Measurements from ENCODE around the gene HES7. TPM values are rescaled to one million over a fixed set of nuclear protein-coding genes. Genes with fewer than 3 reads are reported as not detected.
A peak's percentile ranks its signal among the peaks of the same experiment; 100 is the strongest.

HES7 gene
- total and polyA plus RNA-seq, 9 of the 15 experiments (the other 6 are each of a cell fraction or from before 2014, with no cell fraction given): 0.03 to 1.7 (median 0.14) TPM; not detected in 1

DNA sequence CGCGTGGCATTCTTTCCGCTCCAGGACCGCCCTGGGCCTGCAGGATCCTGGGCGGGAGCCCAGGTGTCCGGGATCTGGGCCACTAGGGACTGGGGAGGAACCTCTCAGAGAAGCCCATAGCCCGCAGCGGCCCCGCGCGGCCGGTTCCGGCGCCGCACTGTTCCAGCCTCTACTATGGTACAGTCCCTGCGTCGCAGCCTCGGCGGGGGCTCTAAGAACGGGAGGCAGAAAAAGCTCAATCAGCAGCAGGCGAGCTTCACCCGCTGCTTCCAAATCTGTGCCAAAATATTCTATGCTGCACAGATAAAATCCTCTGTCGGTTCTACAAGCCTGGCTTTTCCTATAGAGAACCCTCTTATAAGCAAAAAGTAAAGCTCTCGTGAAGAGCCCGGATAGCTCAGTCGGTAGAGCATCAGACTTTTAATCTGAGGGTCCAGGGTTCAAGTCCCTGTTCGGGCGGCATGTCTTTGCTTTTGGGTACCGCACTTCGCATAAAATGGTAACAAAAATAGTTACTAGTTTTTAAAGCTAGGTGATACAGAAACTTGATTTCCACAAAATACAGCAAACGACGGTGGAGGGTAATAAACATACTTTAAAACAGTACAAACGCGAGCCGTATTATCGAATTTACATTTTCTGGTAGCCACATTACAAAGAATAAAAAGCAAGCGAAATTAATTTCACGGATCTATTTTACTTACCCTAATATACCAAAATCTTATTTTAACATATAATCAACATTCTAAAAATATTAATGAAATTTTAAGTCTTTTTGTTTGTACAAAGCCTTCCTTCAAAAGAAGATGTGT, 4.9 kb downstream of the HES7 start (continued):
- TF ChIP-seq, protein P1, sequence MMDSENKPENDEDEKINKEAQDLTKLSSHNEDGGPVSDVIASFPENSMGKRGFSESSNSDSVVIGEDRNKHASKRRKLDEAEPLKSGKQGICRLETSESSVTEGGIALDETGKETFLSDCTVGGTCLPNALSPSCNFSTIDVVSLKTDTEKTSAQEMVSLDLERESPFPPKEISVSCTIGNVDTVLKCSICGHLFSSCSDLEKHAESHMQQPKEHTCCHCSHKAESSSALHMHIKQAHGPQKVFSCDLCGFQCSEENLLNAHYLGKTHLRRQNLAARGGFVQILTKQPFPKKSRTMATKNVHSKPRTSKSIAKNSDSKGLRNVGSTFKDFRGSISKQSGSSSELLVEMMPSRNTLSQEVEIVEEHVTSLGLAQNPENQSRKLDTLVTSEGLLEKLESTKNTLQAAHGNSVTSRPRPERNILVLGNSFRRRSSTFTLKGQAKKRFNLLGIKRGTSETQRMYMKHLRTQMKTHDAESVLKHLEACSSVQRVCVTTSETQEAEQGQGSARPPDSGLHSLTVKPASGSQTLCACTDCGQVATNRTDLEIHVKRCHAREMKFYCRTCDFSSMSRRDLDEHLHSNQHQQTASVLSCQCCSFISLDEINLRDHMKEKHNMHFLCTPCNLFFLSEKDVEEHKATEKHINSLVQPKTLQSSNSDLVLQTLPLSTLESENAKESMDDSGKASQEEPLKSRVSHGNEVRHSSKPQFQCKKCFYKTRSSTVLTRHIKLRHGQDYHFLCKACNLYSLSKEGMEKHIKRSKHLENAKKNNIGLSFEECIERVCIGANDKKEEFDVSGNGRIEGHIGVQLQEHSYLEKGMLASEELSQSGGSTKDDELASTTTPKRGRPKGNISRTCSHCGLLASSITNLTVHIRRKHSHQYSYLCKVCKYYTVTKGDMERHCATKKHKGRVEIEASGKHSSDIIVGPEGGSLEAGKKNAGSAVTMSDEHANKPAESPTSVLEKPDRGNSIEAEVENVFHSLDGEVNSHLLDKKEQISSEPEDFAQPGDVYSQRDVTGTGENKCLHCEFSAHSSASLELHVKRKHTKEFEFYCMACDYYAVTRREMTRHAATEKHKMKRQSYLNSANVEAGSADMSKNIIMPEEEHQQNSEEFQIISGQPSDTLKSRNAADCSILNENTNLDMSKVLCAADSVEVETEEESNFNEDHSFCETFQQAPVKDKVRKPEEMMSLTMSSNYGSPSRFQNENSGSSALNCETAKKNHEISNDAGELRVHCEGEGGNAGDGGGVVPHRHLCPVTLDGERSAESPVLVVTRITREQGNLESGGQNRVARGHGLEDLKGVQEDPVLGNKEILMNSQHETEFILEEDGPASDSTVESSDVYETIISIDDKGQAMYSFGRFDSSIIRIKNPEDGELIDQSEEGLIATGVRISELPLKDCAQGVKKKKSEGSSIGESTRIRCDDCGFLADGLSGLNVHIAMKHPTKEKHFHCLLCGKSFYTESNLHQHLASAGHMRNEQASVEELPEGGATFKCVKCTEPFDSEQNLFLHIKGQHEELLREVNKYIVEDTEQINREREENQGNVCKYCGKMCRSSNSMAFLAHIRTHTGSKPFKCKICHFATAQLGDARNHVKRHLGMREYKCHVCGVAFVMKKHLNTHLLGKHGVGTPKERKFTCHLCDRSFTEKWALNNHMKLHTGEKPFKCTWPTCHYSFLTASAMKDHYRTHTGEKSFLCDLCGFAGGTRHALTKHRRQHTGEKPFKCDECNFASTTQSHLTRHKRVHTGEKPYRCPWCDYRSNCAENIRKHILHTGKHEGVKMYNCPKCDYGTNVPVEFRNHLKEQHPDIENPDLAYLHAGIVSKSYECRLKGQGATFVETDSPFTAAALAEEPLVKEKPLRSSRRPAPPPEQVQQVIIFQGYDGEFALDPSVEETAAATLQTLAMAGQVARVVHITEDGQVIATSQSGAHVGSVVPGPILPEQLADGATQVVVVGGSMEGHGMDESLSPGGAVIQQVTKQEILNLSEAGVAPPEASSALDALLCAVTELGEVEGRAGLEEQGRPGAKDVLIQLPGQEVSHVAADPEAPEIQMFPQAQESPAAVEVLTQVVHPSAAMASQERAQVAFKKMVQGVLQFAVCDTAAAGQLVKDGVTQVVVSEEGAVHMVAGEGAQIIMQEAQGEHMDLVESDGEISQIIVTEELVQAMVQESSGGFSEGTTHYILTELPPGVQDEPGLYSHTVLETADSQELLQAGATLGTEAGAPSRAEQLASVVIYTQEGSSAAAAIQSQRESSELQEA (IDR thresholded peaks at IDR 0.05; ENCODE audit: low read depth): peak; percentile 58; the same call in 1 of the 2 replicates
- TF ChIP-seq SREBF1 (IDR thresholded peaks at IDR 0.05; ENCODE audit: borderline replicate concordance, low read depth, low read length) (no peak), ZNF146 (CRISPR knock-in tag; IDR thresholded peaks at IDR 0.05; ENCODE audit: unreplicated experiment) (no peak), MAFF (IDR thresholded peaks at IDR 0.05; ENCODE audit: low read length) (no peak), GATAD2B (IDR thresholded peaks at IDR 0.05; ENCODE audit: borderline replicate concordance) (peak; percentile 46; the same call in 1 of the 2 replicates), TEAD4 (IDR thresholded peaks at IDR 0.05; ENCODE audit: low read length) (peak; percentile 73), TEAD4 (CRISPR knock-in tag; IDR thresholded peaks at IDR 0.05; ENCODE audit: borderline replicate concordance) (no peak), GTF2E2 (tag; IDR thresholded peaks at IDR 0.05) (no peak), BDP1 (IDR thresholded peaks at IDR 0.05; ENCODE audit: insufficient read depth, insufficient read length) (peak; percentile 74), ZNF668 (CRISPR knock-in tag; IDR thresholded peaks at IDR 0.05) (0 out of 2 replicates have a peak, but pooled peaks have one; percentile 52), C11orf30 (IDR thresholded peaks at IDR 0.05; ENCODE audit: low read depth) (no peak), FOS (IDR thresholded peaks at IDR 0.05; ENCODE audit: extremely low read depth, insufficient read length) (no peak), NFIC (IDR thresholded peaks at IDR 0.05) (peak; percentile 71), CREB5 (CRISPR knock-in tag; IDR thresholded peaks at IDR 0.05) (no peak), GATAD2A (IDR thresholded peaks at IDR 0.05) (no peak), NFRKB (IDR thresholded peaks at IDR 0.05; ENCODE audit: low read depth) (no peak), HNRNPLL (IDR thresholded peaks at IDR 0.05; ENCODE audit: low read depth, low read length, poor library complexity, severe bottlenecking) (peak; percentile 21), CXXC5 (CRISPR knock-in tag; IDR thresholded peaks at IDR 0.05) (0 out of 2 replicates have a peak, but pooled peaks have one; percentile 32), RBM15 (IDR thresholded peaks at IDR 0.05; ENCODE audit: insufficient read depth, low read length) (no peak), HDAC1 (IDR thresholded peaks at IDR 0.05) (peak in 1 of 2 experiments; percentile 73; a peak in 1 of 4 replicates)

Data from K562 (cell line).